ENCODE data around the gene HGD. TPM values are rescaled to one million over a fixed set of nuclear protein-coding genes. Genes with fewer than 3 reads are reported as not detected.

HGD gene
- total and polyA plus RNA-seq, 2 of the 13 experiments (the other 11 are each of a cell fraction or from before 2014, with no cell fraction given) = 265 to 398 TPM

- TF ChIP-seq TBP (CRISPR knock-in tag; IDR thresholded peaks at IDR 0.05) (no peak), ZNF34 (CRISPR knock-in tag; IDR thresholded peaks at IDR 0.05; ENCODE audit: borderline replicate concordance) (no peak), GFI1 (CRISPR knock-in tag; IDR thresholded peaks at IDR 0.05; ENCODE audit: borderline replicate concordance) (no peak), PAWR (CRISPR knock-in tag; IDR thresholded peaks at IDR 0.05; ENCODE audit: borderline replicate concordance) (no peak), ZNF674 (CRISPR knock-in tag; IDR thresholded peaks at IDR 0.05; ENCODE audit: low read depth) (0 out of 2 replicates have a peak, but pooled peaks have one; percentile 56), CBX2 (IDR thresholded peaks at IDR 0.05; ENCODE audit: low read depth, low read length) (no peak), CBX2 (CRISPR knock-in tag; IDR thresholded peaks at IDR 0.05; ENCODE audit: low read depth) (no peak), CSRNP2 (CRISPR knock-in tag; conservative IDR thresholded peaks at IDR 0.05; ENCODE audit: low read depth) (no peak), PRDM10 (CRISPR knock-in tag; IDR thresholded peaks at IDR 0.05; ENCODE audit: low read depth) (no peak), SUZ12 (IDR thresholded peaks at IDR 0.05; ENCODE audit: low read depth, low read length) (no peak), ELF1 (CRISPR knock-in tag; IDR thresholded peaks at IDR 0.05) (peak; percentile 56; the same call in 1 of the 2 replicates), EEA1 (CRISPR knock-in tag; IDR thresholded peaks at IDR 0.05; ENCODE audit: borderline replicate concordance) (no peak; the same call in 1 of the 2 replicates), ZNF432 (CRISPR knock-in tag; IDR thresholded peaks at IDR 0.05; ENCODE audit: borderline replicate concordance) (no peak), ZNF563 (CRISPR knock-in tag; IDR thresholded peaks at IDR 0.05) (0 out of 2 replicates have a peak, but pooled peaks have one; percentile 52), ZNF800 (CRISPR knock-in tag; IDR thresholded peaks at IDR 0.05) (no peak), TCF7 (IDR thresholded peaks at IDR 0.05; ENCODE audit: low read depth) (no peak), CERS6 (CRISPR knock-in tag; IDR thresholded peaks at IDR 0.05) (no peak), SOX5 (CRISPR knock-in tag; IDR thresholded peaks at IDR 0.05; ENCODE audit: borderline replicate concordance) (no peak), PAX8 (CRISPR knock-in tag; IDR thresholded peaks at IDR 0.05; ENCODE audit: borderline replicate concordance) (0 out of 2 replicates have a peak, but pooled peaks have one; percentile 78), ZNF670 (CRISPR knock-in tag; IDR thresholded peaks at IDR 0.05; ENCODE audit: borderline replicate concordance) (peak; percentile 36; the same call in 1 of the 2 replicates), EZH2 (conservative IDR thresholded peaks at IDR 0.05; ENCODE audit: low read depth, low read length) (no peak)
Measured at GRCh38 chr3:120596116-120596852, 85.8 kb downstream of the HGD start, which contains the start of gene NDUFB4 (continued).

Measured in HepG2 (cell line).